NCI-H526 (cell line): ENCODE measurements around the gene RPL11.
"Not testable (repeated sequence)": the region's sequence is repeated elsewhere in the genome, so short reads cannot be mapped to it uniquely, and the experiment has no call there.

Source experiments
- DNase-seq, 2 experiments: peaks; one replicate each; lab custom pipeline; 2025; lab: John Stamatoyannopoulos, UW

Gene RPL11

GRCh38 chr1:23685197-23685596, 6.4 kb upstream of the RPL11 start:
- DNase-seq, result not testable (repeated sequence)

DNA sequence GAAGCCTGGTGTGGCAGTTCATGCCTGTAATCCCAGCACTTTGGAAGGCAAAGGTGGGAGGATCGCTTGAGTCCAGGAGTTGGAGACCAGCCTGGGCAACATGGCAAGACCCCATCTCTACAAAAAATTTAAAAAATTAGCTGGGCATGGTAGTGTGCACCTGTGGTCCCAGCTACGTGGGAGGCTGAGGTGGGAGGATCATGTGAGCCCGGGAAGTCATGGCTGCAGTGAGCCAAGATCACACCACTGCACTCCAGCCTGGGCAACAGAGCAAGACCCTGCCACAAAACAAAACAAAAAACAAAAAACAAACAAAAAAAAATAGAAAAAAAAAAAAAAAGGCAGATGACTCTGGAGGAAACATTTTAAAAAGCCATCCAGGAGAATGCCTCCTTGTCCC, 3.9 kb upstream of the RPL11 start:
- not testable (repeated sequence) for DNase-seq

- DNase-seq, result not testable (repeated sequence)
Measured at GRCh38 chr1:23688281-23688680, 3.3 kb upstream of the RPL11 start.

DNA sequence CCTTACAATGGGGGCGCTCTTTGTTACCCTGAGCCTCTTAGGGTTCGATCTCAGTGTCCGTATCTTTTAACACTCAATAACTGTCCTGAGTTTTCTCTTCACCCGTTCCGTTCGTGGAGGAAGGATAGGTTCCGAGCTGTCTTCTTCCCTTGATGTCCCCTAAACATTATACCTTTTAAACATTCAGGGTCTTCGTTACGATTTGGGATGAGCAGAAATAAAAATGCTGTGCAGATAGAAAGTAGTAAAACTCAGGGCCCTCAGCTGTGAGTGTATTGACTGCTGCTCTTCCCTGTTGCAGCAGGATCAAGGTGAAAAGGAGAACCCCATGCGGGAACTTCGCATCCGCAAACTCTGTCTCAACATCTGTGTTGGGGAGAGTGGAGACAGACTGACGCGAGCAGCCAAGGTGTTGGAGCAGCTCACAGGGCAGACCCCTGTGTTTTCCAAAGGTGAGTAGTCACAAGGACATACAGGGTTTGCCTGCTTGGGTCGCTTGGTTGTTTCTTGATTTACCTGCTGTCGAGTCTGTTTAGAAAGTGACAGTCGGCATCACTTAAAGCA, 784 bp downstream of the RPL11 start:
- no peak for DNase-seq

GRCh38 chr1:23693599-23693998, 2.0 kb downstream of the RPL11 start:
- DNase-seq, result no peak

DNA sequence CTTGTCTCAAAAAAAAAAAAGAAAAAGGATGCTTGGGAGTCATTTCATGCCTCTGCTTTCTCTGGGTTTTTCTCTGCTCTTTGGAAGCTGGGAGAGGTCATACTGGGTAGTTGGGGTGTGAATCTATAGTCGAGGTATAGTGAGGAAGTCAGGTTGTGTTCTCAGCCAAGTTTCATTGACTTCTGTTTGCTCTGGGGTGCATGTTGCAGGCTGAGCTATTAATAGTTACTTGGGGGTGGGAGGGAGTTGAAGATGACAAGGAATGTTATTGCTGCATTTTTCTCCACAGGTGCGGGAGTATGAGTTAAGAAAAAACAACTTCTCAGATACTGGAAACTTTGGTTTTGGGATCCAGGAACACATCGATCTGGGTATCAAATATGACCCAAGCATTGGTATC, 2.8 kb downstream of the RPL11 start:
- DNase-seq, result no peak

DNA sequence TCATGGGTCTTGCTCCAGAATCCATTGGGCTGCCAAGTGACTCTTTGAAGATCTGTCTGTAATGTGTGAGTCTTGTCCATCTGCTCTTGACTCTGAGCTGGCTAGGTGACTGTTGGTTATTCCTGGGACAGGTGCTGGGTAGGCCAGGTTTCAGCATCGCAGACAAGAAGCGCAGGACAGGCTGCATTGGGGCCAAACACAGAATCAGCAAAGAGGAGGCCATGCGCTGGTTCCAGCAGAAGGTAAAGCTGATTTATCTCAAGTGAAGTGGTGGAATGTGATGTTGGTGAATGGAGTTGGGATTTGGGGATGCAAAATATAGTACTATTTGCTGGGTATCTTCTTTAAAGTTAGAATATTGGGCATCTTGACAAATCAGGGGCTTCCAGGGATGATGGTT, 4.1 kb downstream of the RPL11 start:
- no peak for DNase-seq

DNA sequence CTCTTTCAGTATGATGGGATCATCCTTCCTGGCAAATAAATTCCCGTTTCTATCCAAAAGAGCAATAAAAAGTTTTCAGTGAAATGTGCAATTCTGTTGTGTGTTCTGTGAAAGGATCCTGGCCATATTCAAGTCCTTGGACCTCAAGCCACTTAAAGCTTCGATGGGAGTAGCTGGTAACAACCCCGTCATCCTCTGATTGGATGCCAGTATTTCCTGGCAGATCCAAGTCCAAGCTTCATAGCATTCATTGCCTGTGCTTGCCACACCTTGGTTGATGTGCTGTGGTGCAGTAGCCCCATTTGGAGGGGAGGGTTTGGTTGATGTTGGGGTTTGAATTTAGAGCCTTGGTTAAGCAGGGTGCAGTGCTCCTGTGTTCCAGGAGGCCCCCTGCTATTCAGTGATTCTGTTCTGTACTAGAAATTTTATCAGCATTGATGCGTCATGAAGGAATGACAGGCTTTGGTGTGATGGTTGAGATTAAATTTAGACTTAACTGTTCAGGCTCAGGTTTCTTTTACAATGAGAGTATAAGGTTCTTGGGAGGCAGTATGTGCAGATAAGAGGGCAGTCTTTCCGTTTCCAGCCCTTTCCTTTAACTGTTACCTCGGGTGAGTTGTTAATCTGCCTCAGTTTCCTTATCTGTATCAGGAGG, 4.9 kb downstream of the RPL11 start:
- DNase-seq, result no peak

DNA sequence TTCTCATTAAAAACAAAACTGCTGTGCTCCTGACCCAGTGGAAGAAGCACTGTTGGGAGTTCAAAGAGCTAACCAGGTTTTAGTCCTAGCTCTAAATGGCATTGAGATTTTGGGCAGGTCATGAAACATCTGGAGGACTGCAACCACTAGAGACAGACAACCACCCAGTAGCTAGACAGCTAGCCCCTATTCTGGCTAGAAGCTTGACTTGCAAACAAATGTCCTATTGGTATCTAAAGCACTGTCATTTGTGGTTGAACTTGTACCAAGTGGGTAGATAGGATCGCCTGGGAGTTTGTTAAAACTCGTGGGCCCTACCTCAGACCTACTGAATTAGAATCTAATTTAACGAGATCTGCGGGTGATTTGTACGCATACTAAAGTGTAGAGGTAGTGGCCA, 6.9 kb downstream of the RPL11 start:
- no peak for DNase-seq

GRCh38 chr1:23699280-23700179, 7.9 kb downstream of the RPL11 start:
- no peak for DNase-seq

GRCh38 chr1:23701310-23701709, 9.7 kb downstream of the RPL11 start:
- no peak for DNase-seq

GRCh38 chr1:23701996-23702395, 10.4 kb downstream of the RPL11 start:
- no peak for DNase-seq

- DNase-seq, result no peak
Measured at GRCh38 chr1:23704834-23705495, 13.4 kb downstream of the RPL11 start.

- DNase-seq, result no peak
Measured at GRCh38 chr1:23709229-23709628, 17.6 kb downstream of the RPL11 start.

GRCh38 chr1:23718482-23718881, 26.9 kb downstream of the RPL11 start:
- DNase-seq, result peak; percentile 24 to 42

DNA sequence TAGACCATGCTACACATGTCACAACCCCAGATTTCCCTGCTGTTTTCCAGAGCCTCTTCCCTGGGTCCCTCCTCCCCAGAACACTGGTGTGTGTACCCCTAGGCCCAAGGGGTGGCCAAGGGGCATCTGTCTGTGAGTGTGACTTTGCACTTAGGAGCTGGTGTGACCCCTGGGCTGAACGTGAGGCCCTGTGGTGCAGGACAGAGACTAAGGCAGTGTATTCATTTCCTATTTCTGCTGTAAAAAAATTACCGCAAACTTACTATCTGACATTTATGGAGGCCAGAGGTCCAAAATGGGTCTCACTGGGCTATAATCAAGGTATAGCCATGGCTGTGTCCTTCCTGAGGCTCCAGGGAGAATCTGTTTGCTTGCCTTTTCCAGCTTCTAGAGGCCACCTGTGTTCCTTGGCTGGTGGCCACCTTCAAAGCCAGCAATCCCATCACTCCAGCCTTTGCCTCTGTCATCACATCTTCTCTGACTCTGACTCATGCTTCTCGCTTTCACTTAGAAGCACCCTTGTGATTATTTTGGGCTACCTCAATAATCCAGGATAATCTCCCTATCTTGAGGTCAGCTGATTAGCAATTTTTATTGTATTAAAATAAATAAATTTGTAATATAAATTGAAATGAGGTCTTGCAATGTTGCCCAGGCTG, 27.7 kb downstream of the RPL11 start:
- DNase-seq, result no peak

GRCh38 chr1:23720256-23720995, 28.8 kb downstream of the RPL11 start:
- no peak for DNase-seq

DNA sequence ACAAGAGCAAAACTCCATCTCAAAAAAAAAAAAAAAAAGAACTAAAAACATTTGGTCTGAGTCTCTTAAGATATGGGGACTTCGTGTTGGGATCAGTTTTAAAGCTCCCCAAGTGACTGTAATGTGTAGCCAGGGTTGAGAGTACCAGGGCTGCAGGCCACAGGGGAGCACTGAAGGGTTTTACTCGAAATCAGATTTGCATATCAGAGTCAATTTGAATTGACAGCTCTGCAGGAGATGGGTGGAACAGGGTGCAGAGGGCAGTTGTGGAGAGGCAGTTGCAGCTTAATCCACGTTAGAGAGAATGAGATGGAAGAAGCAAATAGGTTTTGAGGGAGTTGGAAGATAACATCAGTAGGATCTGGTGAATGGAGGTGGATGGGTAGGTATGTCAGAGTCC, 31.0 kb downstream of the RPL11 start:
- DNase-seq, result peak; percentile 86 to 90

- DNase-seq, result no peak
Measured at GRCh38 chr1:23726686-23727085, 35.1 kb downstream of the RPL11 start.

DNA sequence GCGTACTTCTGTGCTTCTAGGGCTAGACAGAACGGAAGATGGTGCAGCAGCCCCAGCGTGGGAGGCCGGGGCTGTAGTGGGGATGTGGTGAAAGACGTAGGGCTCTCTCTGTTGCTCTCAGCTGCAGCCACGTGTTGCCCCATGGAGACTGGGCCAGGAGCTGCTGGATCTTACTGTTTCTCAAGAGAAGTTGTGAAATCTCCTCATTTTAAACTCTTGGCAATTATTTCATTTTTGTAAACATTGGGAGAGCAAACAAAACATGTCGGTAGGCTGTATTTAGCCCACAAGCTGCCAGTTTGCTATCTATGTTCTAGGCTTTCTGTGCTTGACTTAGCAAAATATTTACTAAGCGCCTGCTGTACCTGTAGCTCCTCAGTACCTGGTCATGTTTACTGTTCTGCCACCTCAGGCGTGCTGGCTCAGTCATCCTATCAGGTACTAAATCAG, 35.8 kb downstream of the RPL11 start:
- no peak for DNase-seq
